Mesenchymal stem cell (in vitro differentiated cells and primary cell): ENCODE results near the gene MSMP.

Experiments
- DNase-seq: peaks from one replicate; pipeline ENCODE4 v3.0.0-alpha.2; 2013
- H2AFZ ChIP-seq: one replicate; pipeline ENCODE4 v1.6.1; 2013; ENCODE audit warnings: low read depth, mild to moderate bottlenecking, control low read depth, inconsistent platforms, low read length, moderate library complexity
- H2AK5ac ChIP-seq: 2 replicates; pipeline ENCODE4 v1.6.1; 2013; ENCODE audit warnings: low read length, moderate library complexity, mild to moderate bottlenecking, inconsistent platforms; ENCODE audit not compliant: severe bottlenecking
- H2BK120ac ChIP-seq: one replicate; pipeline ENCODE4 v1.6.1; 2013; ENCODE audit warnings: low read depth, mild to moderate bottlenecking, inconsistent platforms, low read length, moderate library complexity
- H2BK12ac ChIP-seq, 2 experiments: one replicate each; pipeline ENCODE4 v1.6.1; 2013; ENCODE audit warnings: inconsistent platforms in 2 of 2, low read length in 2 of 2, mild to moderate bottlenecking in 2 of 2, moderate library complexity in 2 of 2, control low read depth in 1 of 2
- H2BK15ac ChIP-seq: one replicate; pipeline ENCODE4 v1.6.1; 2013; ENCODE audit warnings: mild to moderate bottlenecking, low read depth, inconsistent platforms; ENCODE audit not compliant: poor library complexity, severe bottlenecking
- H2BK5ac ChIP-seq: 2 replicates; pipeline ENCODE4 v1.6.1; 2013; ENCODE audit warnings: low read depth, mild to moderate bottlenecking, low read length, control low read depth, inconsistent platforms; ENCODE audit not compliant: poor library complexity, severe bottlenecking
- H3K14ac ChIP-seq, 2 experiments: one replicate each; pipeline ENCODE4 v1.6.1; 2013; ENCODE audit warnings: inconsistent platforms in 2 of 2, low read length in 2 of 2, control low read depth in 1 of 2, mild to moderate bottlenecking in 1 of 2, moderate library complexity in 1 of 2
- H3K18ac ChIP-seq, 2 experiments: one replicate each; pipeline ENCODE4 v1.6.1; 2013; ENCODE audit warnings: inconsistent platforms in 2 of 2, low read length in 2 of 2, control low read depth in 1 of 2, low read depth in 1 of 2, mild to moderate bottlenecking in 1 of 2
- H3K23ac ChIP-seq, 2 experiments: one replicate each; pipeline ENCODE4 v1.6.1; 2013; ENCODE audit warnings: inconsistent platforms in 2 of 2, low read length in 2 of 2, mild to moderate bottlenecking in 2 of 2, moderate library complexity in 2 of 2, control low read depth in 1 of 2
- H3K27ac ChIP-seq: 2 replicates; pipeline ENCODE4 v1.5.1; 2013; ENCODE audit warnings: mild to moderate bottlenecking, moderate library complexity, low read length, control low read depth, inconsistent platforms; ENCODE audit not compliant: poor library complexity, severe bottlenecking
- H3K27me3 ChIP-seq, 2 experiments: 2 replicates each; pipeline versions ENCODE4 v1.6.1 to v1.7.0; 2013; ENCODE audit warnings: low read length in 2 of 2, mild to moderate bottlenecking in 2 of 2, moderate library complexity in 2 of 2, control low read depth in 1 of 2, inconsistent platforms in 1 of 2; ENCODE audit not compliant: control insufficient read depth in 1 of 2, insufficient read depth in 1 of 2
- H3K36me3 ChIP-seq, 2 experiments: 2 replicates each; pipeline versions ENCODE4 v1.6.1 to v1.7.0; 2013; ENCODE audit warnings: low read length in 2 of 2, control low read depth in 1 of 2, inconsistent platforms in 1 of 2, low read depth in 1 of 2, mild to moderate bottlenecking in 1 of 2; ENCODE audit not compliant: insufficient read depth in 2 of 2, control insufficient read depth in 1 of 2
- H3K4ac ChIP-seq, 2 experiments: one replicate each; pipeline ENCODE4 v1.6.1; 2013; ENCODE audit warnings: inconsistent platforms in 2 of 2, low read length in 2 of 2, mild to moderate bottlenecking in 2 of 2, moderate library complexity in 2 of 2, control low read depth in 1 of 2, low read depth in 1 of 2
- H3K4me1 ChIP-seq: 2 replicates; pipeline ENCODE4 v1.6.1; 2013; ENCODE audit warnings: low read depth, low read length, control low read depth; ENCODE audit not compliant: control insufficient read depth, insufficient read depth
- H3K4me2 ChIP-seq: 2 replicates; pipeline ENCODE4 v1.6.1; 2013; ENCODE audit warnings: low read length, mild to moderate bottlenecking, inconsistent platforms; ENCODE audit not compliant: poor library complexity, severe bottlenecking
- H3K4me3 ChIP-seq, 2 experiments: 2 replicates each; pipeline versions ENCODE4 v1.5.1 to v1.7.0; 2013; ENCODE audit warnings: low read length in 2 of 2, mild to moderate bottlenecking in 2 of 2, control low read depth in 1 of 2, low read depth in 1 of 2; ENCODE audit not compliant: insufficient read depth in 1 of 2
- H3K79me1 ChIP-seq: replicated peaks from 2 replicates; pipeline ENCODE4 v1.6.1; 2013; ENCODE audit warnings: mild to moderate bottlenecking, control low read depth, low read length, inconsistent platforms; ENCODE audit not compliant: poor library complexity, severe bottlenecking
- H3K9ac ChIP-seq: 2 replicates; pipeline ENCODE4 v1.7.0; 2013; ENCODE audit warnings: mild to moderate bottlenecking, low read length, moderate library complexity
- H3K9me3 ChIP-seq: 2 replicates; pipeline ENCODE4 v1.7.0; 2013; ENCODE audit warnings: mild to moderate bottlenecking, low read length; ENCODE audit not compliant: control insufficient read depth
- H4K8ac ChIP-seq: one replicate; pipeline ENCODE4 v1.6.1; 2013; ENCODE audit warnings: inconsistent platforms, mild to moderate bottlenecking, low read length, moderate library complexity
- H4K91ac ChIP-seq: one replicate; pipeline ENCODE4 v1.6.1; 2013; ENCODE audit warnings: mild to moderate bottlenecking, low read length, inconsistent platforms
- WGBS: methylation state at CpG from one replicate; pipeline ENCODE4 v1.1.7; 2013; ENCODE audit warnings: mixed read lengths; 5-methylcytosine and 5-hydroxymethylcytosine counted together

The MSMP gene

GRCh38 chr9:35771534-35771933 lies 17.5 kb upstream of the MSMP start:
- Histone ChIP-seq H2BK15ac (no peak overlapping the region), H3K9ac (no peak overlapping the region), H3K27me3 (no peaks in the 10 kb centered on the region), H3K27ac (no peak overlapping the region), H3K14ac (no peak overlapping the region), H2BK12ac (no peak overlapping the region), H3K18ac (no peak overlapping the region), H2BK120ac (no peak overlapping the region), H3K4me2 (no peak overlapping the region), H4K8ac (no peak overlapping the region), H4K91ac (no peak overlapping the region), H3K4ac (no peak overlapping the region), H3K4me1 (peaks cover 8% of the 10 kb centered on the region), H3K23ac (no peak overlapping the region), H3K79me1 (peaks cover 16% of the 10 kb centered on the region), H2AFZ (no peak overlapping the region), H2BK5ac (no peak overlapping the region), H2AK5ac (no peak overlapping the region), H3K36me3 (peaks cover 0 to 3% of the 10 kb centered on the region in 2 experiments), H3K9me3 (no peaks in the 10 kb centered on the region), H3K4me3 (no peak overlapping the region)
- WGBS: no CpG with 5 or more reads among the region's 1 CpG
- no peak for DNase-seq

GRCh38 chr9:35771075-35771433 lies 17.0 kb upstream of the MSMP start:
- H3K4ac ChIP-seq: no peak overlapping the region
- no peak overlapping the region for H3K27ac ChIP-seq
- H3K4me1 ChIP-seq: peaks cover 6% of the 10 kb centered on the region
- H2AFZ ChIP-seq: no peak overlapping the region
- no peak overlapping the region for H3K14ac ChIP-seq
- no peak overlapping the region for H3K18ac ChIP-seq
- no peak overlapping the region for H3K4me2 ChIP-seq
- no peak for DNase-seq
- H3K4me3 ChIP-seq: no peak overlapping the region
- H3K79me1 ChIP-seq: peaks cover 16% of the 10 kb centered on the region
- no peaks in the 10 kb centered on the region for H3K27me3 ChIP-seq
- H2BK5ac ChIP-seq: no peak overlapping the region
- H3K9me3 ChIP-seq: no peaks in the 10 kb centered on the region
- no peak overlapping the region for H3K9ac ChIP-seq
- no peak overlapping the region for H4K8ac ChIP-seq
- no peak overlapping the region for H2AK5ac ChIP-seq
- H2BK15ac ChIP-seq: no peak overlapping the region
- no peak overlapping the region for H3K23ac ChIP-seq
- no peak overlapping the region for H4K91ac ChIP-seq
- no peak overlapping the region for H2BK120ac ChIP-seq
- 83% methylated on average over 2 of the region's 4 CpGs for WGBS
- no peak overlapping the region for H2BK12ac ChIP-seq
- peaks cover 0 to 3% of the 10 kb centered on the region in 2 experiments for H3K36me3 ChIP-seq

DNA sequence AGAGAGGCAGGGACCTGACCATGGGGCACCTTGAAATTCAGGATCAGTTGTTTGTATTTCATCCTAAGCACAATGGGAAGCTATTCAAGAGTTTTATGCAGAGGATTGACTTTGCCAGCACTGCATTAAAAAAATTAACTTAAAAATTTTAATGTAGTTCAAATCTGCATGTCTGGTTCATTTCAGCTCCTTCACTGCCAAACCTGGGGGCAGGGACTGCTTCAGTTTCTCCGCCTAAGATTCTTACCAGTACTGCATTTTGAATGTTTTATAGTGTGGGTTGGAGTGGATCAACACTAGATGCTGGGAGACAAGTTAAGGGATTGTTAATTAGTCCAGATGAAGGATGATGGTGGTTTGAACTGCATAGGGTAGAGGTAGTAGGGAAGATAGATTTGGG lies 15.7 kb upstream of the MSMP start:
- no peak overlapping the region for H2BK15ac ChIP-seq
- H2BK5ac ChIP-seq: no peak overlapping the region
- H3K9ac ChIP-seq: no peak overlapping the region
- no peak overlapping the region for H3K4ac ChIP-seq
- no peak overlapping the region for H2AK5ac ChIP-seq
- H3K4me2 ChIP-seq: no peak overlapping the region
- DNase-seq: no peak
- no peak overlapping the region for H3K14ac ChIP-seq
- H3K4me3 ChIP-seq: no peak overlapping the region
- no peaks in the 10 kb centered on the region for H3K27me3 ChIP-seq
- WGBS: 97% methylated on average over 1 of the region's 1 CpG
- H3K9me3 ChIP-seq: no peaks in the 10 kb centered on the region
- H2BK120ac ChIP-seq: no peak overlapping the region
- no peak overlapping the region for H2BK12ac ChIP-seq
- peaks cover 15% of the 10 kb centered on the region for H3K79me1 ChIP-seq
- H4K8ac ChIP-seq: no peak overlapping the region
- peaks cover 0 to 3% of the 10 kb centered on the region in 2 experiments for H3K36me3 ChIP-seq
- peaks cover 2% of the 10 kb centered on the region for H3K4me1 ChIP-seq
- no peak overlapping the region for H2AFZ ChIP-seq
- H3K23ac ChIP-seq: no peak overlapping the region
- no peak overlapping the region for H3K27ac ChIP-seq
- no peak overlapping the region for H4K91ac ChIP-seq
- no peak overlapping the region for H3K18ac ChIP-seq

DNA sequence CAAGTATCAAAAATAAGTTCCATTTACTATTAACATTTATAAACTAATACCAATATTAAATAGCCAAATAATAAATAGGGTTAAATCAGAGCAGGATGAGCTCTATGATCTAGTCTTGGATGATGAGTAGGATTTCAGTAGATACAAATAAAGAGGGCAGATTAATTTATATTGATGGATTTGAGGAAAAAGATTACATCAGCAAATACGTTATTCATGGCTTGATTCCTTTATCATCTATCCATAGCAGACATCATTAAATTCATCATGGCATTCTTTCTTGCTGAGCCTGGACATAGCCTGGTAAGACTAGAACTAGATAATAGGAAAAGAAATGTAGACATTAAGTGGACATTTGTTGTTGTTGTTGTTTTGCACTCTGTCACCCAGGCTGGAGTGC lies 13.4 kb upstream of the MSMP start:
- H3K27me3 ChIP-seq: no peaks in the 10 kb centered on the region
- H3K18ac ChIP-seq: no peak overlapping the region
- no peak overlapping the region for H2BK5ac ChIP-seq
- H3K4me3 ChIP-seq: no peak overlapping the region
- no peak overlapping the region for H2BK15ac ChIP-seq
- DNase-seq: no peak
- WGBS: no CpG with 5 or more reads among the region's 1 CpG
- no peaks in the 10 kb centered on the region for H3K4me1 ChIP-seq
- no peak overlapping the region for H3K4me2 ChIP-seq
- H2AFZ ChIP-seq: no peak overlapping the region
- peaks cover 12% of the 10 kb centered on the region for H3K79me1 ChIP-seq
- no peak overlapping the region for H3K4ac ChIP-seq
- H3K36me3 ChIP-seq: peaks cover 0 to 3% of the 10 kb centered on the region in 2 experiments
- H3K14ac ChIP-seq: no peak overlapping the region
- no peak overlapping the region for H2BK12ac ChIP-seq
- H4K91ac ChIP-seq: no peak overlapping the region
- H3K27ac ChIP-seq: no peak overlapping the region
- H3K23ac ChIP-seq: no peak overlapping the region
- no peak overlapping the region for H2AK5ac ChIP-seq
- no peaks in the 10 kb centered on the region for H3K9me3 ChIP-seq
- H4K8ac ChIP-seq: no peak overlapping the region
- H3K9ac ChIP-seq: no peak overlapping the region
- no peak overlapping the region for H2BK120ac ChIP-seq
